OCI-LY7 (cell line): ENCODE results near the gene TNIK. TPM values are rescaled to one million over a fixed set of nuclear protein-coding genes. Genes with fewer than 3 reads are reported as not detected.

ENCODE experiments used
- BruUV-seq: library from RNA; stranded (reverse); fragments of 400-500 nt; replicated peaks from 2 replicates; lab custom pipeline; 2021; lab: Mats Ljungman, UMichigan
- CTCF ChIA-PET: fragments of 300-600 bp; sonication (Branson Sonifier 250); formaldehyde crosslinking; loops from one replicate; lab custom pipeline; 2022; ENCODE audit warnings: antibody characterized with exemption; ENCODE audit not compliant: unreplicated experiment; lab: Charles Lee
- POLR2A ChIA-PET: fragments of 300-600 bp; sonication (Branson Sonifier 250); formaldehyde crosslinking; loops from one replicate; lab custom pipeline; 2022; ENCODE audit warnings: antibody characterized with exemption; lab: Charles Lee
- DNase-seq: peaks from one replicate; pipeline ENCODE4 v3.0.0-alpha.2; 2015; ENCODE audit warnings: low spot score
- H2AFZ ChIP-seq: fragments of 200-600 bp; sonication (generic), shearing (Covaris generic); 2 replicates; pipeline ENCODE4 v1.6.1; 2014; ENCODE audit warnings: mild to moderate bottlenecking, antibody characterized with exemption, low read length, moderate library complexity
- H3K27ac ChIP-seq: fragments of 200-600 bp; sonication (generic); 2 replicates; pipeline ENCODE4 v1.5.1; 2014; ENCODE audit warnings: mixed run types, low read depth, mild to moderate bottlenecking, moderate library complexity, low read length, inconsistent platforms; ENCODE audit not compliant: poor library complexity, severe bottlenecking
- H3K36me3 ChIP-seq: fragments of 200-600 bp; sonication (generic); 2 replicates; pipeline ENCODE4 v1.6.1; 2014; ENCODE audit warnings: mild to moderate bottlenecking, antibody characterized with exemption, low read length, moderate library complexity, mixed read lengths; ENCODE audit not compliant: insufficient read depth
- H3K4me1 ChIP-seq: fragments of 200-600 bp; sonication (generic); 2 replicates; pipeline ENCODE4 v1.5.1; 2014; ENCODE audit warnings: mild to moderate bottlenecking, low read length; ENCODE audit not compliant: insufficient read depth, poor library complexity, severe bottlenecking
- H3K4me2 ChIP-seq: fragments of 200-600 bp; sonication (generic); 2 replicates; pipeline ENCODE4 v1.6.1; 2014; ENCODE audit warnings: mild to moderate bottlenecking, low read length
- H3K4me3 ChIP-seq: fragments of 200-600 bp; sonication (generic); 2 replicates; pipeline ENCODE4 v1.5.1; 2014; ENCODE audit warnings: mild to moderate bottlenecking, low read depth, low read length; ENCODE audit not compliant: poor library complexity, severe bottlenecking
- H3K79me2 ChIP-seq: fragments of 200-600 bp; sonication (generic); 2 replicates; pipeline ENCODE4 v1.6.1; 2016; ENCODE audit warnings: low read depth, mild to moderate bottlenecking, low read length, moderate library complexity, mixed read lengths; ENCODE audit not compliant: insufficient read depth
- H3K9me2 ChIP-seq: fragments of 200-600 bp; sonication (generic); 2 replicates; pipeline ENCODE4 v1.6.1; 2016; ENCODE audit warnings: mild to moderate bottlenecking, low read length, mixed read lengths; ENCODE audit not compliant: insufficient read depth
- H3K9me3 ChIP-seq: fragments of 200-600 bp; sonication (generic); 2 replicates; pipeline ENCODE4 v1.6.1; 2014; ENCODE audit warnings: mild to moderate bottlenecking, mixed run types, low read length, mixed read lengths
- H4K20me1 ChIP-seq: fragments of 200-600 bp; sonication (generic); 2 replicates; pipeline ENCODE4 v1.6.1; 2014; ENCODE audit warnings: mild to moderate bottlenecking, antibody characterized with exemption, low read length, moderate library complexity, mixed read lengths; ENCODE audit not compliant: insufficient read depth
- EZH2phosphoT487 ChIP-seq: fragments of 200-600 bp; sonication (generic); IDR thresholded peaks from 2 replicates; pipeline ENCODE4 v1.6.1; 2018; ENCODE audit warnings: low read depth, borderline replicate concordance, mild to moderate bottlenecking, mixed run types, antibody characterized with exemption, low read length, moderate library complexity, mixed read lengths
- intact Hi-C: fragments of 100-400 bp; cut with micrococcal nuclease; formaldehyde crosslinking; loops from one replicate; pipeline ENCODE4 v1.10.0; 2022; ENCODE audit not compliant: unreplicated experiment
- total RNA-seq, 2 experiments: library from RNA; depleted of rRNA in 1 of 2; stranded (reverse); fragments of >200 nt in 1 of 2; shearing (Covaris generic) in 1 of 2; gene quantifications; 2 replicates each; pipeline ENCODE4 v1.2.3, GENCODE V29; 2014 to 2022
- TF ChIP-seq, protein P1 (sequence below): fragments of 200-600 bp; sonication (generic); conservative IDR thresholded peaks from 2 replicates; pipeline ENCODE4 v1.5.1; 2014; ENCODE audit warnings: mild to moderate bottlenecking, antibody characterized with exemption, low read length, moderate library complexity, mixed read lengths

TNIK gene
- total RNA-seq, 2 experiments from 2014 or later, result not detected

GRCh38 chr3:171132873-171133272 lies 327.3 kb downstream of the TNIK start:
- TF ChIP-seq, protein P1, sequence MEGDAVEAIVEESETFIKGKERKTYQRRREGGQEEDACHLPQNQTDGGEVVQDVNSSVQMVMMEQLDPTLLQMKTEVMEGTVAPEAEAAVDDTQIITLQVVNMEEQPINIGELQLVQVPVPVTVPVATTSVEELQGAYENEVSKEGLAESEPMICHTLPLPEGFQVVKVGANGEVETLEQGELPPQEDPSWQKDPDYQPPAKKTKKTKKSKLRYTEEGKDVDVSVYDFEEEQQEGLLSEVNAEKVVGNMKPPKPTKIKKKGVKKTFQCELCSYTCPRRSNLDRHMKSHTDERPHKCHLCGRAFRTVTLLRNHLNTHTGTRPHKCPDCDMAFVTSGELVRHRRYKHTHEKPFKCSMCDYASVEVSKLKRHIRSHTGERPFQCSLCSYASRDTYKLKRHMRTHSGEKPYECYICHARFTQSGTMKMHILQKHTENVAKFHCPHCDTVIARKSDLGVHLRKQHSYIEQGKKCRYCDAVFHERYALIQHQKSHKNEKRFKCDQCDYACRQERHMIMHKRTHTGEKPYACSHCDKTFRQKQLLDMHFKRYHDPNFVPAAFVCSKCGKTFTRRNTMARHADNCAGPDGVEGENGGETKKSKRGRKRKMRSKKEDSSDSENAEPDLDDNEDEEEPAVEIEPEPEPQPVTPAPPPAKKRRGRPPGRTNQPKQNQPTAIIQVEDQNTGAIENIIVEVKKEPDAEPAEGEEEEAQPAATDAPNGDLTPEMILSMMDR, result no peak
- TF ChIP-seq EZH2phosphoT487, result no peak
- no peak for DNase-seq
- Histone ChIP-seq H3K4me3 (no peak overlapping the region), H3K4me2 (no peak overlapping the region), H3K4me1 (no peaks in the 10 kb centered on the region), H3K9me3 (no peaks in the 10 kb centered on the region), H4K20me1 (no peaks in the 10 kb centered on the region), H2AFZ (no peak overlapping the region), H3K36me3 (no peaks in the 10 kb centered on the region), H3K27ac (no peak overlapping the region), H3K79me2 (no peaks in the 10 kb centered on the region), H3K9me2 (no peaks in the 10 kb centered on the region)
- CTCF ChIA-PET, result no interaction called here
- intact Hi-C loops, result no loop called here
- POLR2A ChIA-PET, result interaction anchor here (0.7 kb wide), 1 partner anchor 30 kb away, joined by 3 read pairs; no protein-coding TSS in a partner anchor
- BruUV-seq, result no TSS peak

- Histone ChIP-seq H3K9me2 (no peaks in the 10 kb centered on the region), H3K4me2 (no peak overlapping the region), H3K4me1 (no peaks in the 10 kb centered on the region), H3K27ac (no peak overlapping the region), H3K79me2 (no peaks in the 10 kb centered on the region), H3K4me3 (no peak overlapping the region), H3K36me3 (no peaks in the 10 kb centered on the region), H4K20me1 (no peaks in the 10 kb centered on the region), H3K9me3 (no peaks in the 10 kb centered on the region), H2AFZ (no peak overlapping the region)
- TF ChIP-seq, protein P1, result no peak
- TF ChIP-seq EZH2phosphoT487, result no peak
- DNase-seq, result no peak
- intact Hi-C loops, result no loop called here
- ChIA-PET CTCF (no interaction called here), POLR2A (no interaction called here)
- no TSS peak for BruUV-seq
Observed at GRCh38 chr3:171129827-171130226, 330.4 kb downstream of the TNIK start.

DNA sequence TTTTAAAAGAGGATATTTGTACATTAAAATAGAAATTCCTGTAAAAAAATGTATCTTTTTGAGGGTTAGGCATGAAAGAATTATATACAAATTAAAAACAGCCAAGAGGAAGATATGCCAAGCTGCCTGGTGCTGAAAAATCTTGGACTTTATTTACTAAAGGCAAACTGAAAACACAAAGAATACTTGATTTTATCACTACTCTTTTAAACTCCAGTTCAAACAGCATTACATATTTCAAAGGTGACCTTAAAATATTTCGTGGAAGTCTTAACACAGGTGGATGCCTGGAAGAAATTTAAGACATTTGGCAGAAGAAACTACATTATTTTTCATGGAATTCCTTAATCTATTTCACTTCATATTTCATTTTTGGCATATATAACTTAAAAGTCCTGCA lies 332.6 kb downstream of the TNIK start:
- H2AFZ ChIP-seq, result no peak overlapping the region
- CTCF ChIA-PET, result no interaction called here
- no peak overlapping the region for H3K27ac ChIP-seq
- no peak for TF ChIP-seq EZH2phosphoT487
- TF ChIP-seq, protein P1, result no peak
- DNase-seq, result no peak
- H3K9me2 ChIP-seq, result no peaks in the 10 kb centered on the region
- H3K4me1 ChIP-seq, result no peaks in the 10 kb centered on the region
- POLR2A ChIA-PET, result interaction anchor here (0.5 kb wide), 1 partner anchor 62 kb away, joined by 12 read pairs; no protein-coding TSS in a partner anchor
- no peaks in the 10 kb centered on the region for H4K20me1 ChIP-seq
- no peak overlapping the region for H3K4me2 ChIP-seq
- no peak overlapping the region for H3K4me3 ChIP-seq
- no peaks in the 10 kb centered on the region for H3K79me2 ChIP-seq
- H3K36me3 ChIP-seq, result no peaks in the 10 kb centered on the region
- no peaks in the 10 kb centered on the region for H3K9me3 ChIP-seq
- BruUV-seq, result no TSS peak
- intact Hi-C loops, result no loop called here
